MM.1S (cell line): ENCODE measurements around the gene SPSB3.

Experiments
- DNase-seq: peaks from one replicate; pipeline ENCODE4 v3.0.0-alpha.2; 2015
- H2AFZ ChIP-seq: fragments of 300-600 bp; sonication (generic); 2 replicates; pipeline ENCODE4 v1.6.0; 2016; ENCODE audit warnings: antibody characterized with exemption, low read length
- H3F3A ChIP-seq: fragments of 300-600 bp; sonication (generic); 2 replicates; pipeline ENCODE4 v1.6.1; 2016; ENCODE audit warnings: mild to moderate bottlenecking, antibody characterized with exemption, low read length, moderate library complexity, mixed read lengths; ENCODE audit not compliant: insufficient read depth
- H3K27ac ChIP-seq: fragments of 300-600 bp; sonication (generic); 2 replicates; pipeline ENCODE4 v1.5.1; 2016; ENCODE audit warnings: mild to moderate bottlenecking, low read length
- H3K27me3 ChIP-seq: fragments of 300-600 bp; sonication (generic); replicated peaks from 2 replicates; pipeline ENCODE4 v1.6.0; 2016; ENCODE audit warnings: low read length; ENCODE audit not compliant: insufficient read depth
- H3K36me3 ChIP-seq: fragments of 300-600 bp; sonication (generic); replicated peaks from 2 replicates; pipeline ENCODE4 v1.6.1; 2016; ENCODE audit warnings: mild to moderate bottlenecking, low read length, mixed read lengths; ENCODE audit not compliant: insufficient read depth
- H3K4me1 ChIP-seq: fragments of 300-600 bp; sonication (generic); 2 replicates; pipeline ENCODE4 v1.6.1; 2016; ENCODE audit warnings: low read length, mixed read lengths
- H3K4me2 ChIP-seq: fragments of 300-600 bp; sonication (generic); 2 replicates; pipeline ENCODE4 v1.6.0; 2016; ENCODE audit warnings: low read depth, low read length
- H3K4me3 ChIP-seq: fragments of 300-600 bp; sonication (generic); 2 replicates; pipeline ENCODE4 v1.5.1; 2016; ENCODE audit warnings: low read length, mixed read lengths
- H3K79me2 ChIP-seq: fragments of 300-600 bp; sonication (generic); 2 replicates; pipeline ENCODE4 v1.6.1; 2016; ENCODE audit warnings: mixed run types, low read length, mixed read lengths
- H3K9ac ChIP-seq: fragments of 300-600 bp; sonication (generic); 2 replicates; pipeline ENCODE4 v1.6.1; 2016; ENCODE audit warnings: low read length, mixed read lengths
- H3K9me2 ChIP-seq: fragments of 300-600 bp; sonication (generic); replicated peaks from 2 replicates; pipeline ENCODE4 v1.6.1; 2016; ENCODE audit warnings: mild to moderate bottlenecking, low read length, mixed read lengths; ENCODE audit not compliant: insufficient read depth
- H3K9me3 ChIP-seq: fragments of 300-600 bp; sonication (generic); replicated peaks from 2 replicates; pipeline ENCODE4 v1.6.1; 2016; ENCODE audit warnings: mild to moderate bottlenecking, low read length, mixed read lengths; ENCODE audit not compliant: insufficient read depth
- H4K20me1 ChIP-seq: fragments of 300-600 bp; sonication (generic); 2 replicates; pipeline ENCODE4 v1.6.1; 2016; ENCODE audit warnings: mild to moderate bottlenecking, low read length, moderate library complexity, mixed read lengths; ENCODE audit not compliant: insufficient read depth
- EZH2 ChIP-seq: fragments of 300-600 bp; sonication (generic); optimal IDR thresholded peaks from 2 replicates; pipeline ENCODE3; 2017; ENCODE audit warnings: low read depth, mild to moderate bottlenecking, antibody characterized with exemption, low read length, mixed read lengths
- EZH2phosphoT487 ChIP-seq: fragments of 300-600 bp; sonication (generic); IDR thresholded peaks from 2 replicates; pipeline ENCODE4 v1.6.1; 2018; ENCODE audit warnings: antibody characterized with exemption, low read length
- TF ChIP-seq, protein P1 (sequence below): fragments of 300-600 bp; sonication (generic); IDR thresholded peaks from 2 replicates; pipeline ENCODE4 v1.5.1; 2016; ENCODE audit warnings: antibody characterized with exemption, low read length, mixed read lengths

The SPSB3 gene

DNA sequence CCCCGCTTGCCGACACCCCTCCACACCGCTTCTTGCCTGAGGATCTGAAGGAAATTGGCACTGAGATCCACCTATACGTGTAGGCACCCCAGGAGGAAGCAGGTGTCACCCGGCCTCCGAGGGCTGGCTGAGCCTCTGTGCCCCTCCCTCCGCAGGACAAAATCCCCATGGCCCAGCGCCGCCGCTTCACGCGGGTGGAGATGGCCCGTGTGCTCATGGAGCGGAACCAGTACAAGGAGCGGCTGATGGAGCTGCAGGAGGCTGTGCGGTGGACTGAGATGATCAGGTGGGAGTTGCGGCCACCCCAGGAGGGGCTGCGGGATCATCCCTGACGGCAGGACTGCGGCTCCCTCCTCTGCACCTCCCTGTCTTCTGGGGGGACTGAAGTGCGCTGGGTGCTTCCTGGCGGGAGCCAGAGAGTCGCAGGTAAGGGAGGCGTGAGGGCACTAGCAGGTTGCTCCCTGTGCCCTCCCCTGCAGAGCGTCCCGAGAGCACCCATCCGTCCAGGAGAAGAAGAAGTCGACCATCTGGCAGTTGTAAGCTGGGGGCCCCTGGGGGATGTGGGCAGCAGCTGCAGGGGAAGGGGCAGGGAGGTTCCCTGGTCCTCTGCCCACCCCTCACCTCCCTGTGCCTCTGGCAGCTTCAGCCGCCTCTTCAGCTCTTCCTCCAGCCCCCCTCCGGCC lies 20.0 kb downstream of the SPSB3 start:
- TF ChIP-seq EZH2 (no peak), EZH2phosphoT487 (no peak)
- TF ChIP-seq, protein P1, sequence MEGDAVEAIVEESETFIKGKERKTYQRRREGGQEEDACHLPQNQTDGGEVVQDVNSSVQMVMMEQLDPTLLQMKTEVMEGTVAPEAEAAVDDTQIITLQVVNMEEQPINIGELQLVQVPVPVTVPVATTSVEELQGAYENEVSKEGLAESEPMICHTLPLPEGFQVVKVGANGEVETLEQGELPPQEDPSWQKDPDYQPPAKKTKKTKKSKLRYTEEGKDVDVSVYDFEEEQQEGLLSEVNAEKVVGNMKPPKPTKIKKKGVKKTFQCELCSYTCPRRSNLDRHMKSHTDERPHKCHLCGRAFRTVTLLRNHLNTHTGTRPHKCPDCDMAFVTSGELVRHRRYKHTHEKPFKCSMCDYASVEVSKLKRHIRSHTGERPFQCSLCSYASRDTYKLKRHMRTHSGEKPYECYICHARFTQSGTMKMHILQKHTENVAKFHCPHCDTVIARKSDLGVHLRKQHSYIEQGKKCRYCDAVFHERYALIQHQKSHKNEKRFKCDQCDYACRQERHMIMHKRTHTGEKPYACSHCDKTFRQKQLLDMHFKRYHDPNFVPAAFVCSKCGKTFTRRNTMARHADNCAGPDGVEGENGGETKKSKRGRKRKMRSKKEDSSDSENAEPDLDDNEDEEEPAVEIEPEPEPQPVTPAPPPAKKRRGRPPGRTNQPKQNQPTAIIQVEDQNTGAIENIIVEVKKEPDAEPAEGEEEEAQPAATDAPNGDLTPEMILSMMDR = no peak
- DNase-seq = no peak
- H4K20me1 ChIP-seq = no peaks in the 10 kb centered on the region
- no peak overlapping the region for H2AFZ ChIP-seq
- H3K4me2 ChIP-seq = no peak overlapping the region
- H3K79me2 ChIP-seq = no peaks in the 10 kb centered on the region
- H3K27me3 ChIP-seq = no peaks in the 10 kb centered on the region
- H3K9me3 ChIP-seq = no peaks in the 10 kb centered on the region
- no peaks in the 10 kb centered on the region for H3K9me2 ChIP-seq
- no peak overlapping the region for H3K4me3 ChIP-seq
- H3F3A ChIP-seq = no peaks in the 10 kb centered on the region
- H3K36me3 ChIP-seq = no peaks in the 10 kb centered on the region
- no peaks in the 10 kb centered on the region for H3K4me1 ChIP-seq
- no peak overlapping the region for H3K9ac ChIP-seq
- no peak overlapping the region for H3K27ac ChIP-seq

- H3K4me2 ChIP-seq = no peak overlapping the region
- no peak overlapping the region for H3K9ac ChIP-seq
- H3K9me3 ChIP-seq = no peaks in the 10 kb centered on the region
- H3K79me2 ChIP-seq = no peaks in the 10 kb centered on the region
- H3K27ac ChIP-seq = no peak overlapping the region
- H3K9me2 ChIP-seq = no peaks in the 10 kb centered on the region
- TF ChIP-seq EZH2 (no peak), EZH2phosphoT487 (no peak)
- TF ChIP-seq, protein P1 = no peak
- no peak for DNase-seq
- H3K4me3 ChIP-seq = no peak overlapping the region
- no peaks in the 10 kb centered on the region for H3F3A ChIP-seq
- H4K20me1 ChIP-seq = no peaks in the 10 kb centered on the region
- no peak overlapping the region for H2AFZ ChIP-seq
- H3K36me3 ChIP-seq = no peaks in the 10 kb centered on the region
- H3K27me3 ChIP-seq = no peaks in the 10 kb centered on the region
- H3K4me1 ChIP-seq = no peaks in the 10 kb centered on the region
These were observed 20.6 kb downstream of the SPSB3 start for GRCh38 chr16:1761751-1762150.

DNA sequence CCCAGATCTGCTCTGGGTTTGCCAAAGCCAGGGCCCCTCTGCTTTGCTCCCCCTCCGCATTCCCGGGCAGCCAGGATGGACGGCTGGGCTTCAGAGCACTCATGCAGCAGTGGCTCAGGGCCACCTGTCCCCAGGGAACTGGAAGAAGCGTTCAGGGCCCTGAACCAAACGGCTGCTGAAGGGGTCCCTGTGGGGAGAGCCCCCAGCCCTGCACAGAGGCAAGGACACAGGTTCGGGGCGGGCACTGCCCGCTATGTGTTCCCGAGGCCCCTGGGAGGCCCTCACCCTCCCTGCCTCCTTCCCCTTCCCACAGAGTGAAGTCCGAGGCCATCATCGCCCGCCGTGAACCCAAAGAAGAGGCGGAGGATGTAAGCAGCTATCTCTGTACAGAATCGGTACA lies 21.5 kb downstream of the SPSB3 start:
- Histone ChIP-seq H4K20me1 (no peaks in the 10 kb centered on the region), H3K9ac (no peak overlapping the region), H3K9me3 (no peaks in the 10 kb centered on the region), H3K4me3 (no peak overlapping the region), H3K9me2 (no peaks in the 10 kb centered on the region), H3K27me3 (no peaks in the 10 kb centered on the region), H2AFZ (no peak overlapping the region), H3F3A (no peaks in the 10 kb centered on the region), H3K4me1 (no peaks in the 10 kb centered on the region), H3K4me2 (no peak overlapping the region), H3K36me3 (no peaks in the 10 kb centered on the region), H3K79me2 (no peaks in the 10 kb centered on the region), H3K27ac (no peak overlapping the region)
- TF ChIP-seq EZH2 = no peak
- TF ChIP-seq, protein P1 = no peak
- TF ChIP-seq EZH2phosphoT487 = no peak
- no peak for DNase-seq
